Measurements from ENCODE around the gene CLEC10A.

DNA sequence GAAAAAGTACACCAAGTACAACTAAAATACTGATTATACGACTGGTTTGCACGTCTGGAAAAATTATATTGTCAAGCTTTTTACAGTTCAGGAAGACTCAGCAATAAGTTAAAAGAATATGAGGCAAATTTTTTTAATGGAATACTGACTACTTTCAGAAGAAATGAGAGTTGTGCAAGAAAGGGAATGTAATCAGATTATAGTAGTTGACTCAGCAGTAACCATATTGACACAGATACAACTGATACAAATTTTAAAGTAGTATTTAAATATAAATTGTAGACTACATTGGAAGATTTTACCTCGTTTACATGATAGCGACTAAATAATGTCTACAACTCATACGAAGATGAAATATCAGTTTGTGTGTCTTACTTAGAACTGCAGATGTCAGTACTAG, 17.9 kb upstream of the CLEC10A start:
- TF ChIP-seq, protein P1, sequence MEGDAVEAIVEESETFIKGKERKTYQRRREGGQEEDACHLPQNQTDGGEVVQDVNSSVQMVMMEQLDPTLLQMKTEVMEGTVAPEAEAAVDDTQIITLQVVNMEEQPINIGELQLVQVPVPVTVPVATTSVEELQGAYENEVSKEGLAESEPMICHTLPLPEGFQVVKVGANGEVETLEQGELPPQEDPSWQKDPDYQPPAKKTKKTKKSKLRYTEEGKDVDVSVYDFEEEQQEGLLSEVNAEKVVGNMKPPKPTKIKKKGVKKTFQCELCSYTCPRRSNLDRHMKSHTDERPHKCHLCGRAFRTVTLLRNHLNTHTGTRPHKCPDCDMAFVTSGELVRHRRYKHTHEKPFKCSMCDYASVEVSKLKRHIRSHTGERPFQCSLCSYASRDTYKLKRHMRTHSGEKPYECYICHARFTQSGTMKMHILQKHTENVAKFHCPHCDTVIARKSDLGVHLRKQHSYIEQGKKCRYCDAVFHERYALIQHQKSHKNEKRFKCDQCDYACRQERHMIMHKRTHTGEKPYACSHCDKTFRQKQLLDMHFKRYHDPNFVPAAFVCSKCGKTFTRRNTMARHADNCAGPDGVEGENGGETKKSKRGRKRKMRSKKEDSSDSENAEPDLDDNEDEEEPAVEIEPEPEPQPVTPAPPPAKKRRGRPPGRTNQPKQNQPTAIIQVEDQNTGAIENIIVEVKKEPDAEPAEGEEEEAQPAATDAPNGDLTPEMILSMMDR (conservative IDR thresholded peaks at IDR 0.05 in 1 of 2, IDR thresholded peaks at IDR 0.05 in 1 of 2; ENCODE audit: low read depth in 1 of 2, low read length in 2 of 2): no peak
- no peak for TF ChIP-seq EZH2 (IDR thresholded peaks at IDR 0.05; ENCODE audit: low read length, missing control alignments)

Measured in fibroblast of lung (primary cell).